Measurements from ENCODE around the gene GRWD1.
A peak's percentile ranks its signal among the peaks of the same experiment; 100 is the strongest.

The GRWD1 gene

GRCh38 chr19:48424694-48425219 lies 21.0 kb upstream of the GRWD1 start:
- peak; percentile 54 for DNase-seq (ENCODE audit: low spot score)

GRCh38 chr19:48428670-48429069 lies 17.1 kb upstream of the GRWD1 start:
- no peak for DNase-seq (ENCODE audit: low spot score)

- DNase-seq (ENCODE audit: low spot score), result no peak
Measured at GRCh38 chr19:48433337-48433736, 12.4 kb upstream of the GRWD1 start.

GRCh38 chr19:48436586-48436985 lies 9.2 kb upstream of the GRWD1 start:
- DNase-seq (ENCODE audit: low spot score), result no peak

- no peak for DNase-seq (ENCODE audit: low spot score)
Measured at GRCh38 chr19:48441360-48442050, 4.3 kb upstream of the GRWD1 start.

- DNase-seq (ENCODE audit: low spot score), result no peak
Measured at GRCh38 chr19:48442116-48443035, 3.4 kb upstream of the GRWD1 start.

GRCh38 chr19:48443256-48443655 lies 2.5 kb upstream of the GRWD1 start:
- peak; percentile 27 for DNase-seq (ENCODE audit: low spot score)

- DNase-seq (ENCODE audit: low spot score), result no peak
Measured at GRCh38 chr19:48443731-48444128, 2.1 kb upstream of the GRWD1 start.

- DNase-seq (ENCODE audit: low spot score), result no peak
Measured at GRCh38 chr19:48444129-48444935, 1.5 kb upstream of the GRWD1 start.

GRCh38 chr19:48444936-48445200 lies 915 bp upstream of the GRWD1 start:
- no peak for DNase-seq (ENCODE audit: low spot score)

GRCh38 chr19:48445256-48445605 lies 552 bp upstream of the GRWD1 start:
- peak; percentile 94 for DNase-seq (ENCODE audit: low spot score)

- no peak for DNase-seq (ENCODE audit: low spot score)
Measured at GRCh38 chr19:48446579-48446978, 796 bp downstream of the GRWD1 start.

GRCh38 chr19:48448563-48448962 lies 2.8 kb downstream of the GRWD1 start:
- DNase-seq (ENCODE audit: low spot score), result no peak

- DNase-seq (ENCODE audit: low spot score), result no peak
Measured at GRCh38 chr19:48450441-48450840, 4.7 kb downstream of the GRWD1 start.

GRCh38 chr19:48450863-48451262 lies 5.1 kb downstream of the GRWD1 start:
- no peak for DNase-seq (ENCODE audit: low spot score)

GRCh38 chr19:48451624-48452023 lies 5.8 kb downstream of the GRWD1 start:
- DNase-seq (ENCODE audit: low spot score), result no peak

GRCh38 chr19:48452289-48453190 lies 6.8 kb downstream of the GRWD1 start:
- no peak for DNase-seq (ENCODE audit: low spot score)

GRCh38 chr19:48454150-48454730 lies 8.5 kb downstream of the GRWD1 start:
- no peak for DNase-seq (ENCODE audit: low spot score)

- DNase-seq (ENCODE audit: low spot score), result no peak
Measured at GRCh38 chr19:48455171-48455907, 9.6 kb downstream of the GRWD1 start, which contains the start of gene KCNJ14. TSS of gene KCNJ14 (plus strand) at chr19:48455574. CDS start at chr19:48461725, 6,151 bp downstream.

GRCh38 chr19:48455908-48456562 lies 10.3 kb downstream of the GRWD1 start:
- no peak for DNase-seq (ENCODE audit: low spot score)

All from AG08395 (cell line).